HEK293T (cell line): Measurements from ENCODE around the gene B3GNT4.

Source experiments
- ARNT ChIP-seq: fragments of 450-650 bp; IDR thresholded peaks from 2 replicates; pipeline ENCODE4 v1.6.1; 2017; ENCODE audit warnings: mild to moderate bottlenecking
- BHLHE40 ChIP-seq: fragments of 450-650 bp; IDR thresholded peaks from 2 replicates; pipeline ENCODE4 v1.6.1; 2016; ENCODE audit warnings: mild to moderate bottlenecking, moderate library complexity, borderline replicate concordance
- CTBP1 ChIP-seq: fragments of 450-650 bp; IDR thresholded peaks from 2 replicates; pipeline ENCODE4 v1.6.1; 2016; ENCODE audit warnings: borderline replicate concordance
- FOXA1 ChIP-seq: fragments of 450-650 bp; IDR thresholded peaks from 2 replicates; pipeline ENCODE4 v1.6.1; 2016; ENCODE audit warnings: mild to moderate bottlenecking
- FOXK2 ChIP-seq: fragments of 450-650 bp; IDR thresholded peaks from 2 replicates; pipeline ENCODE4 v1.6.1; 2016; ENCODE audit warnings: mild to moderate bottlenecking
- FOXM1 ChIP-seq: fragments of 450-650 bp; IDR thresholded peaks from 2 replicates; pipeline ENCODE4 v1.6.1; 2017; ENCODE audit warnings: mild to moderate bottlenecking, borderline replicate concordance
- HDGF ChIP-seq: fragments of 450-650 bp; IDR thresholded peaks from 2 replicates; pipeline ENCODE4 v1.6.1; 2017; ENCODE audit warnings: antibody characterized with exemption, borderline replicate concordance
- L3MBTL2 ChIP-seq: fragments of 450-650 bp; conservative IDR thresholded peaks from 2 replicates; pipeline ENCODE4 v1.6.1; 2016; ENCODE audit warnings: mild to moderate bottlenecking
- SUZ12 ChIP-seq: fragments of 450-650 bp; IDR thresholded peaks from 2 replicates; pipeline ENCODE4 v1.6.1; 2016; ENCODE audit warnings: mild to moderate bottlenecking
- TARDBP ChIP-seq: fragments of 450-650 bp; IDR thresholded peaks from 2 replicates; pipeline ENCODE4 v1.6.1; 2016
- ZNF384 ChIP-seq: fragments of 450-650 bp; IDR thresholded peaks from 2 replicates; pipeline ENCODE4 v1.6.1; 2016

GRCh38 chr12:122207391-122207790 is 3.9 kb downstream of the B3GNT4 start:
- TF ChIP-seq L3MBTL2: no peak
- no peak for TF ChIP-seq FOXA1
- no peak for TF ChIP-seq BHLHE40
- no peak for TF ChIP-seq FOXK2
- no peak for TF ChIP-seq FOXM1
- TF ChIP-seq SUZ12: no peak
- TF ChIP-seq HDGF: no peak
- no peak for TF ChIP-seq ZNF384
- no peak for TF ChIP-seq ARNT
- no peak for TF ChIP-seq TARDBP
- no peak for TF ChIP-seq CTBP1
